ENCODE results near the gene SPINK9. TPM values are rescaled to one million over a fixed set of nuclear protein-coding genes. Genes with fewer than 3 reads are reported as not detected.

SPINK9 gene
- total and polyA plus RNA-seq, 2 experiments from 2014 or later, result not detected

DNA sequence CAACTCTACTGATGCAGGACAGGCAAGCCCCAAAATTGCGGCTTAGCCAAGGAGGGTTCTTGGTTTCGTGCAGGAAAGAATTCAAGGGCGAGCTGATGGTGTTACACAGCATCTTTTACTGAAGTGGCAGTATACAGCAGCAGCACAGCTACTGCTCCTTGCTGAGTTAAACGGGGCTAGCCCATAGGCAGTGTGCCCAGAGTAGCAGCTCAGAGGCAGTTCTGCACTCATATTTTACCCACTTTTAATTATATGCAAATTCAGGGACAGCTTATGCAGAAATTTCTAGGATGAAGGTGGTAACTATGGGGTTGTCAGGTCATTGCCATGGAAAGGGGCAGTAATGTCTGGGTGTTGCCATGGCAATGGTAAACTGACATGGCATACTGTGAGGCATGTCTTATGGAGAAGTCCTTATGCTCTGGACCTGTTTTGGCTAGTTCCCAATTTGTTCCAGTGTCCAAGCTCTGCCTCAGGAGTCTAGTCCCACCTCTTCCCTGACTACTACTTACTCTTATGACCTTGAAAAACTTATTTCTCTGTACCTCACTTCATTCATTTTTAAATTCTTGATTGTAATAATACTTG, 2.0 kb upstream of the SPINK9 start:
- no peak overlapping the region for H3K27ac Mint-ChIP-seq

DNA sequence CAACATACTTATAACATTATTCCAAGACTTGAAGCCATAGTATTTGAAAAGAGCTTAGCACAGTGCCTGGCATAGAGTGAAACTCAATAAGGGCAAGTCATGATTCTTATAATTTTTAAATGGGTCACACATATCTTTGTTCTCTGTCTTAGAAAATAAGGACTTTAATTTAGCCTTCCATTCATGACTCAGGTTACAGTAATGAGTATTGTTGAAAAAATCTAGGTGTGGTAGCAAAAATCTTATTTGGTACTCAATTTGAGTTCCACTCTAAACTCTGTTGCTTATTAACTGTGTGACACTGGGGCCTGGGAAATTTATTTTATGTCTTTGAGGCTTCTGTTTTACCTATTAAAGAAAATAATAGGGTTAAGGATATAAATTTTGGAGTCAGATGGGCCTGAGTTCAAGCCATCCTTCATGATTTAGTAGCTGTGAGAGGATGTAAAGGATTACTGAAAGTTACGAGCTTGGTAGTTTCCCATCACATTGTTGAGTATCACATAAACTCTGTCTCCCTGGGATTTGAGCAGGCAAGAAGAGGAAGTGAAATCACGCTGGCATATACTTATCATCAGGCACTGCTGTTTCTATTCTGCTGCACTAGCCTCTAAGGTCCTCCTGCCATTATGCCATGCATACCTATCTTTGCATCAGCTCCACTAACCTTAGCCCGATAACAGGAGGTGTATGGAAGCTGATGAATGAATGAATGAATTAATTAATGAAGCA, 1.5 kb downstream of the SPINK9 start:
- ATAC-seq, result no peak
- H3K36me3 ChIP-seq (ENCODE audit: insufficient read depth), result no peaks in the 10 kb centered on the region
- H3K27ac ChIP-seq (ENCODE audit: low read depth), result no peak overlapping the region
- no peaks in the 10 kb centered on the region for H3K9me2 ChIP-seq (ENCODE audit: insufficient read depth)
- H4K20me1 ChIP-seq (replicated peaks; ENCODE audit: insufficient read depth), result no peaks in the 10 kb centered on the region
- Mint-ChIP-seq H3K36me3 (ENCODE audit: low read depth) (no peaks in the 10 kb centered on the region), H3K4me1 (no peaks in the 10 kb centered on the region), H3K9me3 (no peaks in the 10 kb centered on the region; the same call in 2 of the 3 replicates), H3K27ac (no peak overlapping the region), H3K27me3 (ENCODE audit: insufficient read depth, low read depth, poor library complexity) (peaks cover 2% of the 10 kb centered on the region), H3K4me3 (no peak overlapping the region)
- H3K4me2 ChIP-seq, result no peak overlapping the region
- no peaks in the 10 kb centered on the region for H3K4me1 ChIP-seq (ENCODE audit: insufficient read depth)
- H3F3A ChIP-seq (replicated peaks; ENCODE audit: low read depth), result no peaks in the 10 kb centered on the region
- no peak overlapping the region for H2AFZ ChIP-seq
- H3K79me2 ChIP-seq (replicated peaks; ENCODE audit: insufficient read depth), result no peaks in the 10 kb centered on the region
- TF ChIP-seq, protein P1, sequence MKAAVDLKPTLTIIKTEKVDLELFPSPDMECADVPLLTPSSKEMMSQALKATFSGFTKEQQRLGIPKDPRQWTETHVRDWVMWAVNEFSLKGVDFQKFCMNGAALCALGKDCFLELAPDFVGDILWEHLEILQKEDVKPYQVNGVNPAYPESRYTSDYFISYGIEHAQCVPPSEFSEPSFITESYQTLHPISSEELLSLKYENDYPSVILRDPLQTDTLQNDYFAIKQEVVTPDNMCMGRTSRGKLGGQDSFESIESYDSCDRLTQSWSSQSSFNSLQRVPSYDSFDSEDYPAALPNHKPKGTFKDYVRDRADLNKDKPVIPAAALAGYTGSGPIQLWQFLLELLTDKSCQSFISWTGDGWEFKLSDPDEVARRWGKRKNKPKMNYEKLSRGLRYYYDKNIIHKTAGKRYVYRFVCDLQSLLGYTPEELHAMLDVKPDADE (IDR thresholded peaks at IDR 0.05), result no peak
- TF ChIP-seq EZH2 (IDR thresholded peaks at IDR 0.05; ENCODE audit: low read depth, unreplicated experiment), result no peak
- TF ChIP-seq, protein P2, sequence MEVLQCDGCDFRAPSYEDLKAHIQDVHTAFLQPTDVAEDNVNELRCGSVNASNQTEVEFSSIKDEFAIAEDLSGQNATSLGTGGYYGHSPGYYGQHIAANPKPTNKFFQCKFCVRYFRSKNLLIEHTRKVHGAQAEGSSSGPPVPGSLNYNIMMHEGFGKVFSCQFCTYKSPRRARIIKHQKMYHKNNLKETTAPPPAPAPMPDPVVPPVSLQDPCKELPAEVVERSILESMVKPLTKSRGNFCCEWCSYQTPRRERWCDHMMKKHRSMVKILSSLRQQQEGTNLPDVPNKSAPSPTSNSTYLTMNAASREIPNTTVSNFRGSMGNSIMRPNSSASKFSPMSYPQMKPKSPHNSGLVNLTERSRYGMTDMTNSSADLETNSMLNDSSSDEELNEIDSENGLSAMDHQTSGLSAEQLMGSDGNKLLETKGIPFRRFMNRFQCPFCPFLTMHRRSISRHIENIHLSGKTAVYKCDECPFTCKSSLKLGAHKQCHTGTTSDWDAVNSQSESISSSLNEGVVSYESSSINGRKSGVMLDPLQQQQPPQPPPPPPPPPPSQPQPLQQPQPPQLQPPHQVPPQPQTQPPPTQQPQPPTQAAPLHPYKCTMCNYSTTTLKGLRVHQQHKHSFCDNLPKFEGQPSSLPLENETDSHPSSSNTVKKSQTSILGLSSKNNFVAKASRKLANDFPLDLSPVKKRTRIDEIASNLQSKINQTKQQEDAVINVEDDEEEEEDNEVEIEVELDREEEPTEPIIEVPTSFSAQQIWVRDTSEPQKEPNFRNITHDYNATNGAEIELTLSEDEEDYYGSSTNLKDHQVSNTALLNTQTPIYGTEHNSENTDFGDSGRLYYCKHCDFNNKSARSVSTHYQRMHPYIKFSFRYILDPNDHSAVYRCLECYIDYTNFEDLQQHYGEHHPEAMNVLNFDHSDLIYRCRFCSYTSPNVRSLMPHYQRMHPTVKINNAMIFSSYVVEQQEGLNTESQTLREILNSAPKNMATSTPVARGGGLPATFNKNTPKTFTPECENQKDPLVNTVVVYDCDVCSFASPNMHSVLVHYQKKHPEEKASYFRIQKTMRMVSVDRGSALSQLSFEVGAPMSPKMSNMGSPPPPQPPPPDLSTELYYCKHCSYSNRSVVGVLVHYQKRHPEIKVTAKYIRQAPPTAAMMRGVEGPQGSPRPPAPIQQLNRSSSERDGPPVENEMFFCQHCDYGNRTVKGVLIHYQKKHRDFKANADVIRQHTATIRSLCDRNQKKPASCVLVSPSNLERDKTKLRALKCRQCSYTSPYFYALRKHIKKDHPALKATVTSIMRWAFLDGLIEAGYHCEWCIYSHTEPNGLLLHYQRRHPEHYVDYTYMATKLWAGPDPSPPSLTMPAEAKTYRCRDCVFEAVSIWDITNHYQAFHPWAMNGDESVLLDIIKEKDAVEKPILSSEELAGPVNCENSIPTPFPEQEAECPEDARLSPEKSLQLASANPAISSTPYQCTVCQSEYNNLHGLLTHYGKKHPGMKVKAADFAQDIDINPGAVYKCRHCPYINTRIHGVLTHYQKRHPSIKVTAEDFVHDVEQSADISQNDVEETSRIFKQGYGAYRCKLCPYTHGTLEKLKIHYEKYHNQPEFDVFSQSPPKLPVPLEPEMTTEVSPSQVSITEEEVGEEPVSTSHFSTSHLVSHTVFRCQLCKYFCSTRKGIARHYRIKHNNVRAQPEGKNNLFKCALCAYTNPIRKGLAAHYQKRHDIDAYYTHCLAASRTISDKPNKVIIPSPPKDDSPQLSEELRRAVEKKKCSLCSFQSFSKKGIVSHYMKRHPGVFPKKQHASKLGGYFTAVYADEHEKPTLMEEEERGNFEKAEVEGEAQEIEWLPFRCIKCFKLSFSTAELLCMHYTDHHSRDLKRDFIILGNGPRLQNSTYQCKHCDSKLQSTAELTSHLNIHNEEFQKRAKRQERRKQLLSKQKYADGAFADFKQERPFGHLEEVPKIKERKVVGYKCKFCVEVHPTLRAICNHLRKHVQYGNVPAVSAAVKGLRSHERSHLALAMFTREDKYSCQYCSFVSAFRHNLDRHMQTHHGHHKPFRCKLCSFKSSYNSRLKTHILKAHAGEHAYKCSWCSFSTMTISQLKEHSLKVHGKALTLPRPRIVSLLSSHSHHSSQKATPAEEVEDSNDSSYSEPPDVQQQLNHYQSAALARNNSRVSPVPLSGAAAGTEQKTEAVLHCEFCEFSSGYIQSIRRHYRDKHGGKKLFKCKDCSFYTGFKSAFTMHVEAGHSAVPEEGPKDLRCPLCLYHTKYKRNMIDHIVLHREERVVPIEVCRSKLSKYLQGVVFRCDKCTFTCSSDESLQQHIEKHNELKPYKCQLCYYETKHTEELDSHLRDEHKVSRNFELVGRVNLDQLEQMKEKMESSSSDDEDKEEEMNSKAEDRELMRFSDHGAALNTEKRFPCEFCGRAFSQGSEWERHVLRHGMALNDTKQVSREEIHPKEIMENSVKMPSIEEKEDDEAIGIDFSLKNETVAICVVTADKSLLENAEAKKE (CRISPR knock-in tag; IDR thresholded peaks at IDR 0.05), result no peak
- no peak for DNase-seq (ENCODE audit: low spot score)
- H3K4me3 ChIP-seq, result no peak overlapping the region
- H3K27me3 ChIP-seq (ENCODE audit: insufficient read depth), result no peaks in the 10 kb centered on the region

More for the DNA sequence above, 2.0 kb upstream of the SPINK9 start:
- Mint-ChIP-seq H3K9me3 (peaks cover 19% of the 10 kb centered on the region; the same call in 2 of the 3 replicates), H3K27me3 (ENCODE audit: insufficient read depth, low read depth, poor library complexity) (peaks cover 4% of the 10 kb centered on the region), H3K36me3 (ENCODE audit: low read depth) (peaks cover 11% of the 10 kb centered on the region; the same call in 2 of the 3 replicates), H3K4me3 (no peak overlapping the region), H3K4me1 (no peaks in the 10 kb centered on the region)
- H3K27me3 ChIP-seq (ENCODE audit: insufficient read depth), result no peaks in the 10 kb centered on the region
- no peak overlapping the region for H2AFZ ChIP-seq
- no peaks in the 10 kb centered on the region for H3K36me3 ChIP-seq (ENCODE audit: insufficient read depth)
- no peaks in the 10 kb centered on the region for H3F3A ChIP-seq (replicated peaks; ENCODE audit: low read depth)
- no peaks in the 10 kb centered on the region for H4K20me1 ChIP-seq (replicated peaks; ENCODE audit: insufficient read depth)
- ATAC-seq, result no peak
- DNase-seq (ENCODE audit: low spot score), result no peak
- TF ChIP-seq, protein P3, sequence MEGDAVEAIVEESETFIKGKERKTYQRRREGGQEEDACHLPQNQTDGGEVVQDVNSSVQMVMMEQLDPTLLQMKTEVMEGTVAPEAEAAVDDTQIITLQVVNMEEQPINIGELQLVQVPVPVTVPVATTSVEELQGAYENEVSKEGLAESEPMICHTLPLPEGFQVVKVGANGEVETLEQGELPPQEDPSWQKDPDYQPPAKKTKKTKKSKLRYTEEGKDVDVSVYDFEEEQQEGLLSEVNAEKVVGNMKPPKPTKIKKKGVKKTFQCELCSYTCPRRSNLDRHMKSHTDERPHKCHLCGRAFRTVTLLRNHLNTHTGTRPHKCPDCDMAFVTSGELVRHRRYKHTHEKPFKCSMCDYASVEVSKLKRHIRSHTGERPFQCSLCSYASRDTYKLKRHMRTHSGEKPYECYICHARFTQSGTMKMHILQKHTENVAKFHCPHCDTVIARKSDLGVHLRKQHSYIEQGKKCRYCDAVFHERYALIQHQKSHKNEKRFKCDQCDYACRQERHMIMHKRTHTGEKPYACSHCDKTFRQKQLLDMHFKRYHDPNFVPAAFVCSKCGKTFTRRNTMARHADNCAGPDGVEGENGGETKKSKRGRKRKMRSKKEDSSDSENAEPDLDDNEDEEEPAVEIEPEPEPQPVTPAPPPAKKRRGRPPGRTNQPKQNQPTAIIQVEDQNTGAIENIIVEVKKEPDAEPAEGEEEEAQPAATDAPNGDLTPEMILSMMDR (conservative IDR thresholded peaks at IDR 0.05; ENCODE audit: low read depth in 2 of 2), result no peak
- H3K9me2 ChIP-seq (ENCODE audit: insufficient read depth), result no peaks in the 10 kb centered on the region
- no peak overlapping the region for H3K27ac ChIP-seq (ENCODE audit: low read depth)
- no peak overlapping the region for H3K4me2 ChIP-seq
- no peaks in the 10 kb centered on the region for H3K4me1 ChIP-seq (ENCODE audit: insufficient read depth)
- no peak overlapping the region for H3K4me3 ChIP-seq
- no peaks in the 10 kb centered on the region for H3K79me2 ChIP-seq (replicated peaks; ENCODE audit: insufficient read depth)

All from GM23338 (cell line).